Activated CD4-positive, alpha-beta T cell treated with anti-CD3 and anti-CD28 coated beads, Interleukin-2, amount 50 U/mL, for 1 hour (primary cell): ENCODE measurements around the gene HMGCS1.
"Not testable (repeated sequence)": the region's sequence is repeated elsewhere in the genome, so short reads cannot be mapped to it uniquely, and the experiment has no call there.

Experiments
- DNase-seq: peaks from one replicate; pipeline ENCODE4 v3.0.0-alpha.2; 2020

HMGCS1 gene

GRCh38 chr5:43312076-43312661, 1.0 kb downstream of the HMGCS1 start:
- DNase-seq = no peak

- DNase-seq = no peak
Observed at GRCh38 chr5:43309637-43310036, 3.6 kb downstream of the HMGCS1 start.

GRCh38 chr5:43309122-43309521, 4.1 kb downstream of the HMGCS1 start:
- no peak for DNase-seq

GRCh38 chr5:43306954-43307353, 6.3 kb downstream of the HMGCS1 start:
- DNase-seq = not testable (repeated sequence)

- no peak for DNase-seq
Observed at GRCh38 chr5:43305948-43306565, 7.2 kb downstream of the HMGCS1 start.

- DNase-seq = no peak
Observed at GRCh38 chr5:43304525-43304924, 8.7 kb downstream of the HMGCS1 start.

GRCh38 chr5:43303242-43303641, 10.0 kb downstream of the HMGCS1 start:
- no peak for DNase-seq

GRCh38 chr5:43302481-43302880, 10.7 kb downstream of the HMGCS1 start:
- DNase-seq = no peak

- no peak for DNase-seq
Observed at GRCh38 chr5:43301653-43302091, 11.5 kb downstream of the HMGCS1 start.

- no peak for DNase-seq
Observed at GRCh38 chr5:43300112-43300511, 13.1 kb downstream of the HMGCS1 start.

GRCh38 chr5:43298443-43298842, 14.8 kb downstream of the HMGCS1 start:
- DNase-seq = no peak

GRCh38 chr5:43296835-43297234, 16.4 kb downstream of the HMGCS1 start:
- no peak for DNase-seq

GRCh38 chr5:43295202-43295601, 18.0 kb downstream of the HMGCS1 start:
- DNase-seq = no peak

- DNase-seq = no peak
Observed at GRCh38 chr5:43294226-43294625, 19.0 kb downstream of the HMGCS1 start.

- no peak for DNase-seq
Observed at GRCh38 chr5:43290726-43291125, 22.5 kb downstream of the HMGCS1 start.

GRCh38 chr5:43288269-43288831, 24.9 kb downstream of the HMGCS1 start:
- DNase-seq = no peak

GRCh38 chr5:43287493-43287892, 25.7 kb downstream of the HMGCS1 start:
- no peak for DNase-seq

- DNase-seq = no peak
Observed at GRCh38 chr5:43286623-43287022, 26.6 kb downstream of the HMGCS1 start.

- no peak for DNase-seq
Observed at GRCh38 chr5:43281840-43282658, 31.2 kb downstream of the HMGCS1 start.

- DNase-seq = no peak
Observed at GRCh38 chr5:43279548-43280274, 33.5 kb downstream of the HMGCS1 start.

- DNase-seq = no peak
Observed at GRCh38 chr5:43275391-43275790, 37.8 kb downstream of the HMGCS1 start.

- DNase-seq = no peak
Observed at GRCh38 chr5:43274435-43275114, 38.6 kb downstream of the HMGCS1 start.
